ENCODE results near the gene FAM118A.
"Not testable (repeated sequence)": the region's sequence is repeated elsewhere in the genome, so short reads cannot be mapped to it uniquely, and the experiment has no call there.

Gene FAM118A

GRCh38 chr22:45309422-45310227 is at the start of gene FAM118A:
FAM118A (plus strand) TSS chr22:45309934; CDS start chr22:45322380, 12,446 bp downstream.
- FAIRE-seq (peak; percentile 91), DNase-seq (ENCODE audit: low spot score) (peak; percentile 98)

- not testable (repeated sequence) for FAIRE-seq; DNase-seq (ENCODE audit: low spot score)
These were observed 49.4 kb upstream of the FAM118A start for GRCh38 chr22:45260395-45260759.

- DNase-seq (ENCODE audit: low spot score), result no peak
- FAIRE-seq, result no peak
These were observed 48.2 kb upstream of the FAM118A start for GRCh38 chr22:45261407-45262088.

GRCh38 chr22:45262195-45262930 is 47.4 kb upstream of the FAM118A start:
- DNase-seq (ENCODE audit: low spot score), result no peak
- no peak for FAIRE-seq

DNA sequence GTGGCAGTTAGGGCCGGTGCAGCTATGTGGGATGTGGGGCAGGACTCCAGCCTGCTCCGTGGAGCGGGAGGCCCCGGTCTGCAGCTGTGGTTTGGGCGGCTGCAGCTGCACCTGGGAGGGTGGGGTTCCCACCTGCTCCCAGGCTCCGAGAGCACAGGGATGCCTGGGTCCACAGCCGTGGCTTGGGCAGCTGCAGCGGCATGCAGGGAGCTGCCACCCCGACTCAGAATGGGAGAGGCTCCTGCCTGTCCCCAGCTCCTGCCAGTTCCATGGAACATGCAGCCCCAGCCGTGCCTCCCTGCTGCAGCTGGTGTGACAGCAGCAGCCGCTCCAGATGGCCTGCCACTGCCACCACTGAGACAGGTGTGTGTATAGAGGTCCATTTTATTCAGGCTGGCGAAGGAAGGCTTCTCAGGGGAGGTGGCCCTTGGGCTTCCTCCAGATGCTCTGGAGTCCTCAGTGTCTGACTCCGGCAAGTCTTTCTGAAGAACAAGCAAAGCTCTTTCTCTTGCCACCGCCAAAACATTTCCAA is 46.7 kb upstream of the FAM118A start:
- FAIRE-seq (no peak), DNase-seq (ENCODE audit: low spot score) (no peak)

DNA sequence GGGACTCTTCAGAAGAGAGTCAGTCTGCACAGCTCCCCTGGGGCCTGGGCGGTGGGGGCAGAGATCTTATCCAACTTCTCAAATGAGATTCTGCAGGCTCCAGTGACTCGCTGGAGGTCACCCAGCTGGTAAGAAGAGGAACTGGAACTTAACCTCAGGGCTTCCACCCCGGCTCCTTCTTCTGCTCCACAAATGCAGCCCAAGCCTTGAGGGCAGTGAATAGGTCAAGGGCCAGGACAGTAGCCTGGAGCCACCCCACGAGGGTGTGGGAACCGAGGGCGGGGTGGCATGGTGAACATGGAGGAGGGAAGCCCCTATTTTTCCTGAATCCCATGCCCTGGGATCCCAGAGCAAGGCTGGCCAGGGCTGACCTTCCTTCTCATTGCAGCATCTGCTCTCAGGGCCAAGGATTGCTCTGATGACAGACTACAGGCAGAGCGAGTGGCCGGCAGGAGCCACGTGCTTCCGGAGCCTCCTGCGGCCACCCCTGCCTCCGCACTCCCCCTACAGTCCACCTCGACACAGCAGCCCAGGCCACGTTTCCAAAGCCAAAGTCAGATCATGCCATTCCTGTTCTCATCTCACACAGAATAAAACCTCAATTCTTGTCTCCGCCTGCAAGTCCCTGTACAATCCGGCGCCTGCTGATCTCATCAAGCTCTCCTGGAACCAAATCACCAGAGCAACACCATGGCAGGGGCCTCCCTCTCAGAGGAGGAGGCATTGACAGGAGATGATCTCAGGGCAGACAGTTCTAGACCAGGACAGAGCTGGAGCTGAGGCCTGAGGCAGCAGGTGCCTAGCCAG is 46.1 kb upstream of the FAM118A start:
- DNase-seq (ENCODE audit: low spot score), result peak; percentile 83
- peak; percentile 20 for FAIRE-seq

DNA sequence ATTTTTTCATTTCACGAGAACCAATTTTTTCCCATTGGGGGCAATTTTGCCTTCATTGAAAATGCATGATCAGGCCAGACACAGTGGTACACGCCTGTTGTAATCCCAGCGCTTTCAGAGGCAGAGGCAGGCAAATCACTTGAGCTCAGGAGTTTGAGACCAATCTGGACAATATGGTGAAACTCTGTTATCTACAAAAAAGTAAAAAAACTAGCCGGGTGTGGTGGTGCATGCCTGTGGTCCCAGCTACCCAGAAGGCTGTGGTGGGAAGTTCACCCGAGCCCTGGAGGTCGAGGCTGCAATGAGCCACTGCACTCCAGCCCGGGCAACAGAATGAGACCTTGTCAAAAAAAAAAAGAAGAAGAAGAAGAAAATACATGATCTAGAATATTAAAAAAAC is 44.2 kb upstream of the FAM118A start:
- FAIRE-seq, result no peak
- DNase-seq (ENCODE audit: low spot score), result no peak

- peak; percentile 70 for DNase-seq (ENCODE audit: low spot score)
- peak; percentile 65 for FAIRE-seq
These were observed 41.4 kb upstream of the FAM118A start for GRCh38 chr22:45268167-45268957.

DNA sequence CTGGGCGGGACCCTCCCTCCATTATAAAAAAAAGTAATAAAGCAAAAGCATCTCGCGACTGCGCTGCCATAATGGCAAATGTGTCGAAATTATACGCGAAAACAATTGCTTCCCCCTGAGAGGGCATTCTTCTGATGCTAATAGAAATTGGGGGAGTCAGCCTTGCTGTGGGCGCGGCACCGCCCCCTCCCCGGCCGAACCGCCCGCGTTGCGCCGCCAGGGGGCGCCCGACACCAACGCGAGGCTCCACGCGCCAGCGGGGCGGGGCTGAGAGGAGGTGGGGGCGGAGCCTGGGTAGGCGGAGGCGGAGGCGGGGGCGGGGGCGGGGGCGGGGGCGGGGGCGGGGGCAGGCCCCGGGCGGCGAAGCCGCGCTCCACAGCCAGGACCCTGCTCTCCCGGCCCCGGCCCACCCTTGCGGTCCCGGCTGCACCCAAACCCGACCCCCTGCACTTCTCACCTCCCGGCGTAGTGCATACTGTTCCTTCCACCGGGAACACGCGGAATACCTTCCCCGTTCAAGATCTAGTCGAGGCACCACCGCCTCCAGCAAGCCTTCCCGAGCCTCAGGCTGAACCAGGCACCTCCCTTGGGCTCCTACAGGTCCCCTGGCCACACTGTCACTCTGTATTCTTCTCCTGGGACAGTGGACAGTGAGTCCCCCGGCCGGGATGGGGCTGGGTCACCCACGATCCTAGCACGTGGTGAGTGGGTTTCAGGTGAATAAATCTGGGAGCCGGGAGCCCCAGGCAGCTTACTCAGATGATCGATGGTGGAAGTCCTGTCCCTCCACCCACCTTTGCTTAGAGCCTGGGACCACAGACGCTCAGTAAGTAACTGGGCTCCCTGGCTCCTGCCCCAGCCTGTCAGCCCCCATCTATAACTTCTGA is 40.5 kb upstream of the FAM118A start:
- peak; percentile 81 for FAIRE-seq
- peak; percentile 93 for DNase-seq (ENCODE audit: low spot score)

DNA sequence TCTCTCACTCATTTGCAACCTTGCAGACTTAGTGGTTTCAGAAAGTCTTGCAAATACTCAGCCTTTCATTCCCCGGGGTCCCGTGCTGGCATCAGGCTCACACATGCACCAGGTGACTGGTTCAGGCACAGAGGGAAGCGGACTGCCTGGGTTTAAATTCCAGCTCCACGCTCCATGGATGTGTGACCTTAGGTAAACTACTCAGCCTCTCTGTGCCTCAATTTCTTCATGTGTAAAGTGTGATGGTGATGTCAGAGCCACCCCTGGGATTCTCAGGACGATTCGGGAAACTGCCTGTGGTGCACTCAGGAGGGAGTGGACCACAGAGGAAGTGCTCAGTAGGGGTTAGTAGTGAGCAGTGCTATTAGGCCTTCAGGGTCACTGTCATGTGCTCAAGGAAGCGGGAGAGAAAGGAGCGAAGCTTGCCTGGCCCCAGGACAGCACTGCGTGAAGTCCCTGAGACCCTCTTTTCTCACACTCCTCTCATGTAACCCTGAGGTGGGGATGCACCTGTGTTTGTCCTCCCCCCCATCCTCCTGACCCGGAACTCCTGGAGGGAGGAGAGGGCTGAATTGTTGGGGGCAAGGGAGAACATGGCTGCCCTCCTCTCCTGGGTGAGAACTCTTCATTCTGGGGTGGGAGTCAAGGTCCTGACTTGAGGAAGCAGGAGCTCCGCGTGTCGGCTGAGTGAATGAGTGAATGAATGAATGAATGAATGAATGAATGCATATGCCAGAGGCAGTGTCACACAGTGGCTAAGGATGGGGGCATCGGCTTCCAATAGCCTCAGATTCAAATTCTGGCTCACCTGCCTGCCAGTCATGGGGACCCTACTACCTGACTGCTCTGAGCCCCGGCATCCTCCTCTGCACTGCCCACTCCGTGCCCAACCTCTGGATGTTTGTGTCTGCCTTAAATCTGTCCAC is 39.4 kb upstream of the FAM118A start:
- DNase-seq (ENCODE audit: low spot score) (no peak), FAIRE-seq (no peak)

DNA sequence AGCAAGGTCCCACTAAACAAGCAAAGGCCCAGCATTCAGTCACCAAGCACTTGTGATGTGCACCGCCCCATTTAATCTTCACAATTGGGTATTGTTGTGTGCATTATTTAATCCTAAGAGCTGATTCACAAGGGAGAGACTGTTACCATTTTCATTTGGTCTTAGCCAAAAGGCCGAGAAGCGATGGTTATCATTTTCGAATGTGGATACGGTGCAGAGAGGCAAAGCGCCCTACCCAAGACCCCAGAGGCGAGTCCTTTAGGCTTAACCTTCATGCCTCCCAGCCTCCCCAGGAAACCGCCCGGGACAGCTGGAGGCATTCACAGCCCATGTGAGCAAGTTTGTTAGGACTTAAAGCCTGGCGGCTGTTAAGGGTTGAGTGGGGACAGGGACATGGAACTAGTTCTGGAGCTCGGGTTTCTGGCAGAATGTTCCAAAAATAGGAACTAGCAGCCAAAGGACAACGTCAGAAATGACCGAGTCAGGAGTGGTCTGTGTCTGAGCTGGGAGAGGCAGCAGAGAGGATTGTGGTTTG is 38.0 kb upstream of the FAM118A start:
- FAIRE-seq (no peak), DNase-seq (ENCODE audit: low spot score) (no peak)

DNA sequence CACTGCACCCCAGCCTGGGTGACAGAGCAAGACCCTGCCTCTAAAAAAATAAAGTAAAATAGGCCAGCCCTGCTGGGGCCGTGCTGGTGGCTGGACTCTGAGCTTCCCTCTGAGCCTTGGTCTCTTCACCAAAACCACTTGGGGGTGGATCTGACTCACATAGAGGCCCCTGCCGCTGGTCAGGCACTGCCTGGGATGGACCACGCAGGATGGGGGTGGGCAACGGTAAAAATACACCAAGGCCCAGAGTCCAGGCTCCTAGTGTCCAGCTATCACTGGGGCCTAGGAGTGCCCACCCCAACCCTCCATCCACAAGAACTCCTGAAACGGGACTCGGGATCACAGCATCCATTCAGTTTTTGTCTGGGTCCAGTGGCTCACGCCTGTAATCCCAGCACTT is 37.2 kb upstream of the FAM118A start:
- no peak for DNase-seq (ENCODE audit: low spot score)
- no peak for FAIRE-seq

GRCh38 chr22:45273452-45274075 is 36.2 kb upstream of the FAM118A start:
- FAIRE-seq (no peak), DNase-seq (ENCODE audit: low spot score) (no peak)

- FAIRE-seq (peak; percentile 59), DNase-seq (ENCODE audit: low spot score) (no peak)
These were observed 33.1 kb upstream of the FAM118A start for GRCh38 chr22:45276507-45277105.

DNA sequence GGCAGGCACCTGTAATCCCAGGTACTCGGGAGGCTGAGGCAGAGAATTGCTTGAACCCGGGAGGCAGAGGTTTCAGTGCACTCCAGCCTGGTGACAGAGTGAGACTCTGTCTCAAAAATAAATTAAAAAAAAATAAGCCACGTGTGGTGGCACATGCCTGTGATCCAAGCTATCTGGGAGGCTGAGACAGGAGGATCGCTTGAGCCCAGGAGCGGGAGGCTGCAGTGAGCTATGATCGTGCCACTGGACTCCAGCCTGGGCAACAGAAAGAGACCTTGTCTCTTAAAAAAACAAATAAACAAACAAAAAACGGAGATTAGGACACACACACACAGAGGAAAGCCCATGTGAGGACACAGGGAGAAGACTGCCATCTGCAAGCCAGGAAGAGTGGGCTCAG is 32.0 kb upstream of the FAM118A start:
- not testable (repeated sequence) for FAIRE-seq; DNase-seq (ENCODE audit: low spot score)

DNA sequence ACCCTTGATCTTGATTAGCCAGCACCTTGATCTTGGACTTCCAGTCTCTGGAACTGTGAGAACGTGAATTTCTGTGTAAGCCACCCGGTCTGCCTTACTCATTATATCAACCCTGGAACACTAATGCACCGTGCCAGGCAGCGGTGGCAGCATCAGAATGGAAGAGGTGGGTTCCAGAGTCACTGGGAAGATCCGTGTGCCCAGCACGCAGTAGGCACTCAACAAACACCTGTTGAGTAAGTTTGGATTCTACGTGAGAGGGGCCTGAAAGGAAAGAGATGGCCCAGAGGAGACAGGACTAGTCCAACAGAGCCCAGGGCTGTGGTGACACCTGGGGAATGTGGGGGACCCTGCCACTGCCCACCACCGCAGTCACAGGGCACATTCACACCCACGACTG is 31.6 kb upstream of the FAM118A start:
- peak; percentile 65 for FAIRE-seq
- DNase-seq (ENCODE audit: low spot score), result no peak

DNA sequence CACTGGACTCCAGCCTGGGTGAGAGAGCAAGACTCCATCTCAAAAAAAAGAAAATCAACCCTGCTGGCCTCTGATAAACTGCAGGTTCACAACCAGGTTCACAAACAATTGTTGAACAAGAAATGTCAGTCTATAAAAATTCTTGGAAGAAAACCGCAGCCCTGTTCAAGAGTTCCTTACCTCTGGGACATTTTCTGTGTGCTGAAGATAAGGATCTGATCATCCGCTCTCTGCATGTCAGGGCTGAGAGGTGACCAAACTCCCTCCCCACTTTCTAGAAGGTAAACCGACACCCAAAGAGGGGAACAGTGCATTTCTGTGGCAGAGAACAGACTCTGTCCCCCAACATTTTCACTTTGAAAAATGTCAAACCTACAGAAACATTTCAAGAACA is 29.1 kb upstream of the FAM118A start:
- no peak for FAIRE-seq

More for the DNA sequence above, 29.1 kb upstream of the FAM118A start:
- DNase-seq (ENCODE audit: low spot score), result no peak

Data from urothelium cell line (cell line).